Fibroblast of skin of right biceps (primary cell): ENCODE measurements around the gene LRRC8B.
"Not testable (repeated sequence)": the region's sequence is repeated elsewhere in the genome, so short reads cannot be mapped to it uniquely, and the experiment has no call there.

Experiments used
- DNase-seq: peaks from one replicate; pipeline ENCODE4 v3.0.0-alpha.2; 2013

The LRRC8B gene

DNA sequence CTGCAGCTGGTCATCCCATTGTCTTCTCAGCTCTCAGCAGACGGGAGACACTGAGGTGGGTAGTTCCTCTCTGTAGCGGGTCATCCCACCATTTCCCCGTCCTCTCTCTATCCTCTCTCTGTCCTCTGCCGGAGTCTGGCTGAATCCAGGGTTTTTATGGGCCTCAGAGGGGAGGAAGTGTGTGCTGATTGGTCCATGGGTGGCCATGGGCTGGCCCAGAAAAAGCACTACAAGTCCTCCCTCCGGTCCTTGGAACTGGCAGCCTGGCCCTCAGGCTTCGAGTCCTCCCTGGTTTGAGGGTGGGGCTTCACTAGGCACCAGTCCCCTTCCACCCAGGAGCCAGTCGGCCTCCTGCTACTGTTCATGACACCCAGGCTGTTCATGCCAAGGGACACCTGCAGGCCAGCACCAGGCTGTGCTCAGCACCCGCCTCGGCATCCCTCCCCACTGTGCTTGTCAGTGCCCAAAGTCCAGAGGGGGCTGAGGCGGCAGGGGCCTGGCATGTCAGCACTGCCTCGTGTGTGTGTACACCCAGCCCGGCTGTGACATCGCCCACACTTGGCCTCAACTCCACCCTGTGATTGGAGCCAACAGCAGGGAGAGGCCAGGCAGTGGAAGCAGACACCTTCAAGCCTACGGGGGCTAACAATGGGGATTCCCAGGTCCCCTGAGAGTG, 85.3 kb downstream of the LRRC8B start:
- no peak for DNase-seq

DNA sequence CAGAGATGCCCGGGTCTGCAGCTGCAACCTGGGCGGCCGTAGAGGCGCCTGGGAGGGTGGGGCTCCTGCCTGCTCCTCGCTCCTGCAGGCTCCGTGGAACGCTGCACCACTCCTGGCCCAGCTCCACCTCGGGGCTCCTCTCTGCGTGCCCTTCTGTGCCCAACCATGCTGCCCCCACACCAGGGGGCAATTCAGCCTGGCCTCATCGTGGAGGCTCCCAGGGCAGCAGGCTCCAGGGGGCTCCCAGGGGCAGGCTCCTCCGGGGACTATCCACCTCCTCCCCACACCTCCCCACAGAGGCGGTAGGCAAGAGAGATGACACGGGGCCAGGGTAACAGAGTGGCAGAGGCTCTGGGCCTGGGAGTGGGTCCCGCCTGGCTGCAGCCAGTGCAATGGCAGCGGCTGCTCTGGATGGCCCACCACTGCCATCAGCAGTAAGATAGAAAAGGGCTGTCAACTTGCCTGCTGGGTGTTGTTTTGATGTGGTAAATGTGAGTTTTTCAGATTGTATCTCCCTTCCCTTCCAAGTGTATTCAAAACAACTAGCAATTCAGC, 85.9 kb downstream of the LRRC8B start:
- DNase-seq: no peak

DNA sequence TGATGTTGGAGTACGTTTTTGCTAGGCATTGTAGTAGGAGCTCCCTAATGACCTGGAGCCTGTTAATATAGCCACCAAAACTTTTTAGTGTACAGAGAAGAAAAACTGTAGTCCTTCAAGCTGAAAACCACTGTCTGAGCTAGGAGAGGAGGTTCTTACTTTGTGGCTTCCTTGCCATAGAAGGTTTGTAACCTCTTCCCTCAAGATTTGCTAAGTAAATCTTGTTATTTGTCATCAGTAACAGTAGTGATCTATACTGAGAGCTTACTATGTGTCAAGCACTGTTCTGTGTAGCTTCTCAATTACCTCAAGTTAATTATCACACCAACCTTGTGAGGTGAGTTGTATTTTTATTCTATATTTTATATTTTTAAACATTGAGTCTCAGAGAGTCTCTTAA, 87.1 kb downstream of the LRRC8B start:
- no peak for DNase-seq

DNA sequence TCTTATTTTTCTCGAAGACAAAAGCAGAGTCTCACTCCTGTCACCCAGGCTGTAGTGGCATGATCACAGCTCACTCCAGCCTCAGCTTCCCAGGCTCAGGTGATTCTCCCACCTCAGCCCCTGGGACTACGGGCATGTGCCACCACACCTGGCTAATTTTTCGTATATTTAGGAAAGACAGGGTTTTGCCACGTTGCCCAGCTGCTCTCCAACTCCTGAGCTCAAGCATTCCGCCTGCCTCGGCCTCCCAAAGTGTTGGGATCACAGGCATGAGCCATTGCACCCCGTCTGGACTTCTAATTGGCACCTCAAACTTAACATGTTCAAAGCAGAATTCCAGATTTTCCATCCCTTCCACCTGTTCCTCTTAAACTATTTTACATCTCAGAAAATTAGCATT, 89.3 kb downstream of the LRRC8B start:
- DNase-seq: no peak

DNA sequence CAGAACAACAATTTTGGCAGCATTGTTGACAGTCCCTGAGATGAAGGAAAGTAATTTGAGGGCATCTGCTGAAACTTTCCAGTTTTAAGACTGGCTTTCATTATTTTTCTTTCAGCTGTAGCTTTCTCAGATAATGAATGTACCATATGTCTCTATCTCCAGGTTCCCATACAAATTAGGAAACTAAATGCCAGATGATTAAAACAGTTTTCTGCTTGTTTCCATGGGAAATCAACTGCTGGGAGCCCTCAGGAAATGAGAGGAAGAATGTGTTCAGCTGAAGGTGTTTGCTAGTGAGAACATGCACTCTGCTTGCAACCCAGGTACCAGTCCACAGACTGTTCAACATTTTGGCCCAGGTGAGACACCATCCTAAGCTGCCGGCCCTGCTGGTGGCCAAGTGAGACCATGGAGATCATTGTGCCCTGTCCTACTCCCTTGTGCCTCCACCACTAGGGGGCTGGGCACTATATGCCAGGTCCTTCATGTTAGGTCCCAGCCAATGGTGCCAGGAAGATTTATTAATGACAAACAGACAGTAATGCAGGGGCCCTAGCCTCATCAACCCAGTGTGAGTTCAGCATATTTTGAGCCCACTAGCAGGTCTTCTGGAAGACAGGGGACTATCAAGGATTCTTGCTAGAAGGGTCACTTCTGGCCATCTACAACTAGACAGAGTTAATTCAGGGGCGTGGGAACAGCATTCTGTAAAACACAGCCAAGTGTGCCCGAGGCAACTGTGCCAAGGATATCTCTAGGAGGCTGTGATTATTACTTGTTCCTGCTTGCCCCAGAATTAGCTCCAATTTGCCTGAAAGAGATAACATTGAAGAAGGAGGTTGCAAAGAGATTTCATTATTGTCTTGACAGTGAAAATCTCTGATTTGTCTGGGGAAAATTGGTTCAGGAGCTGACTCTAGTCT, 91.3 kb downstream of the LRRC8B start:
- no peak for DNase-seq

DNA sequence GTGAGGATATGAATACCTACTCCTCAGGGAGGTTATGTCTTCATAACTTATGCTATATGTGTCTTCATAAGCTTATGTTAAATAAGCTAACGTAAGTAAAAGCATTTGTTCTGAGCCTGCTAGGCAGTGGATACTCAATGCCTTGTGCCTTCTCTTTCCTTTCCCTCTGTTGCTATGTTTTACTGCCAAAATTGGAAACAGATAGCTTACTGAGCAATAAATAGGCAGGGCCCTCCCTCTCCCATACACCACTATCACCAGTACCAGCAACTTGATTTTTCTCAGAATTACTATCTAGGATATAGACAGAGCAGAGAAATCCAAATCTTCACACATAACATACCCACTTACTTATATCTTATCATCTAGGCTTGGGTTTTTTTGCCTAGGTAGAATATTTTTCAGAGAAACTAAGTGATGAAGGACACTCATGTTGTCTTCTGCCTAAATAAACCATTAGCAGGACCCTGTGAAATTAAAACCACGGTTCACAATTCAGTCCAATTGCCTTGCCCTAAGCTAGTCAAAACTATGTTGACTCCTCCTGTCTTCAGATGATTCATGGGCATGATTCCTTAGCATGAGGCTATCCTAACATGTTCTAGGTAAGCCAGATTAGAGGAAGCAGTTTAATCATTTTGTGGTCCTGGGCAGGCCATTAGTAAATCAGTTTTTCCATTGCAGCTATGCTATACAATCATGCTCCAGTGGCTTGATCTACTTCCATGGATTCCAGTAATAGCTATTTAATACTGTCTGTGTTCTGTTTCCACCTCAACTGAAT, 92.4 kb downstream of the LRRC8B start:
- DNase-seq: peak; percentile 21

DNA sequence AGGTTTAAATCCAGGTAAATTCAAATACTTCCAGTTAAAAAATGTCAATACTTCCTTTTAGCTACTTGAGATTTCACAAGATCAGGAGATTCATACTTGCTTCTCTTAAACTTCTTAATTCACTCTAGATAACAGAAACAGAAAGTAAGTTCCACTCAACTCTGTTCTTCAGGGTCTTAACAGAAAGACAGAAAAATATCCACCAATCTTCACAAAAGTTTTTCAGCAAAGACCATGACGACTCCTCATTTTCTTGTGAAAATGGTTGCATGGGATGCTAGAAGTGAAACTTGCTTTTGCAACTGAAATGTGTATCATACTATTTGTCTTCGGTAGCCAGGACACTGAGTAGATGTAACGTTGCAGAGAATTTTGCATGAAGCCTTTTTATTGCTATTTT, 96.0 kb downstream of the LRRC8B start:
- DNase-seq: no peak

DNA sequence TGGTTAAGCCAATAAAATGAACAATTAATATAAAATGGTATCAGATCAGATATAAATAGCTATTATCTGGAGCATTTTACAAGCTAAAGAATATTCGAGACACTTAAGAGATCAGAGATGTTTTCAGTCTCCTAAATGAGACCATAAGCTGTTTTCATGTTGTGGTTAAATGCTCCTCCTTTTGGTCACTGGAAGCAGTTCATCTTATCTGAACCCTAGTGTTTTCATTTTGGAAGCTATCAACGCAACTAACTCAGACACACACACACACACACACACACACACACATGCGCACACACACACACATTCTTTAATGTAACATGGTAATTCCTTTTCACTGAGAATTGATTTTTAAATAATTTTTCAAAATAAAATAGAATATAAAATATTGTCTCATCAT, 98.3 kb downstream of the LRRC8B start:
- peak; percentile 14 for DNase-seq

DNA sequence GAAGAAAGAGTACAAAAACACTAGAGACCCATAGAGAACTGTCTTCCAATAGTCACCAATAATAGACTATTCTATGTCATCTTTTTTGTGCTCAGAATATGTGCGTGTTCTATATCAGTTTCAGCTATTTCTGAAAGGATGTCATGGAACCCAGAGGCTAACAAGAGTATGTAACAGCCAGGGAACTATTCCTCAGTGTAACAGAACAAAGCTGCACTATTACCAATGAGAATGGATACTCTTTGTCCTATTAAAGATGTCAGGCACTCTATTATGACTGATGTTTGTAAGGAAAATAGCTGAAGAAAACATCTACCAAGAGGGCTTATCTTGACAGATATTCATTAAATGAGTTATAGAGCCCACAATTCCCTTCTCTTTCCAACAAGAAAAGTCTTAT, 99.7 kb downstream of the LRRC8B start:
- DNase-seq: no peak

DNA sequence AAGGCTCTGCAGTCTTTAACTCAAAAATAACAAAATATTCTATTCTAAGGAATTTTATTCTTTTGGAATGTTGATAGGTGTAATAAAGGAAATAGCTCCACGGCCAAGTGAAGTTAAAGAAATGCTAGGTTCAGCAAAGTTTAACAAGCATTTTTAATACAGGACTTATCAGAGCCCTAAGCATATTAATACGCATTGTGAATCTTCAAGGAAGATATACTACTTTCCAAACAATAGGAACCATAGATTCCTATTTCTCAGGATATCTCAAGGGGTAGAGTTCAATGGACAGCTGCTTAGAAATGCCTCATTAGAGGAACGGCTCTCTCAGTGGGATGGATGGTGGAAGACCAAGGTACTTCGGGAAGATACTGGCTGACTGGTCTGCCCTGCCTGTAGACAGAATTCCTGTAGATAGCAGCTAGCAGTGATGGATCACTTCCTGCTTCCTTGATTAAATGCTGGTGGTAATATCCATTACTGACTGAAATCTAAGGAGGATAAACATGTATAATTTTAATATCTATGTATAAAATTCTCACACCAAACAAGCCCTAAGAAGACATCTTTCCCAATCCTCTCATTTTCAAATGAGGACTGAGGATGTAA, 100.2 kb downstream of the LRRC8B start:
- DNase-seq: no peak

DNA sequence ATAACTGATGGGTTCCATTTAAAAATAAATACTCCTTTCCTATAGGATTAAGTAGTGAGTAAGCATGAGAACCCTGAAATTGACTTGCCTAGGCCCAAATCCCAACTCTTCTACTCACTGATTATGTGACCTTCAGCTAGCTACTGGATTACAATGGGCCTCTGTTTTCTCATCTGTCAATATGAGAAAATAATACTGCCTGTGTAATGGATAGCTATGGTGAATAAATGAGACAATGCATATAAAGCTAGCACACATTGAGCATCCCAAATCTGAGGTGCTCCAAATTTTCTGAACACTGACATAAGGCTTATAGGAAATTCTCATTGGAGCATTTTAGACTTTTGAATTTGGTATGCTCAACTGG, 103.0 kb downstream of the LRRC8B start:
- DNase-seq: no peak

DNA sequence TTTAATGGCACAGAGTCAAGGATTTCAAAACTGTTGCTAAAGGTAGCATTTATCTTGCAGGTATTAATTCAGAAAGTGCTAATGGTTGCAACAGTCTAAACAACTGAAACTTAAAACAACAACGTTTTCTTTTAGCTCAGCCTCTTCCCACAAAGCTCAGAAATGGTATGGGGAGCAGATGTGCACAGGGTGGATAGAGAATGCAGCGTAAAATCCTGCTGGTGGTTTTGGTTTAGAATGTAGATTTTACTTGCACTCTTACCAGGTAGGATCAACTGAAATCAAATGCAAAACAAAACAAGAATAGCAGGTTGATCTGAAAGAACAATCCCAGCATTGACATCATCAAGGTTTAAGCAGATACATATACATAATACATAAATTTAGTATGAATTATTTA, 104.5 kb downstream of the LRRC8B start:
- no peak for DNase-seq

DNA sequence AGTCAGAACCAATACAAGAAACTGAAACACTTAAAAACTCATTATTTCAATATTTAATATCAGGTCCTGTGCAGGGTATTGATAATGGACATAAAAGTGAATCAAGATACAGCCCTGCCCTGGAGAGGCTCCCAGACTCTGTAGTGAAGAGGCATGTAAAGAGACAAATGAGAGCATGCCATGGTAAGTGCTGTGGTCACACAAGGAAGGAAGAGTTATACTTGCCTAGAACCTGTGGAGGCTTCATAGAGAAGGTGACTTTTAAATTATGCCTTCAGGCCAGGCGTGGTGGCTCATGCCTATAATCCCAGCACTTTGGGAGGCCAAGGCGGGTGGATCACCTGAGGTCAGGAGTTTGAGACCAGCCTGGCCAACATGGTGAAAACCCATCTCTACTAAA, 105.0 kb downstream of the LRRC8B start:
- DNase-seq: not testable (repeated sequence)

DNA sequence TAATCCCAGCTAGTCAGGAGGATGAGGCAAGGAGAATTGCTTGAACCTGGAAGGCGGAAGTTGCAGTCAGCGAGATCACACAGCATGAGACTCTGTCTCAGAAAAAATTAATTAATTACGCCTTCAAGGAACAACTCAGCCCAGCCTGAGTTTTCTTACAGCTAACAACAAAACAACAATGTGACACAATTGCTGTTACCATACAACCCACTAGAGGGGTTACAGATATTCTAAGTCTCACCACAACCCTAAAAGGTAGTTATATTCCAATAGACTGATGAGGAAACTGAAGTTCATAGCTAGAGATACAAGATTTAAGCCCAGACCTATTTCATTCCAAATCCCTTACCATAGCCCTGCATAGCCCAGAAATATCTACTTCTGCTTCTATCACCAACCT, 105.4 kb downstream of the LRRC8B start:
- DNase-seq: no peak

DNA sequence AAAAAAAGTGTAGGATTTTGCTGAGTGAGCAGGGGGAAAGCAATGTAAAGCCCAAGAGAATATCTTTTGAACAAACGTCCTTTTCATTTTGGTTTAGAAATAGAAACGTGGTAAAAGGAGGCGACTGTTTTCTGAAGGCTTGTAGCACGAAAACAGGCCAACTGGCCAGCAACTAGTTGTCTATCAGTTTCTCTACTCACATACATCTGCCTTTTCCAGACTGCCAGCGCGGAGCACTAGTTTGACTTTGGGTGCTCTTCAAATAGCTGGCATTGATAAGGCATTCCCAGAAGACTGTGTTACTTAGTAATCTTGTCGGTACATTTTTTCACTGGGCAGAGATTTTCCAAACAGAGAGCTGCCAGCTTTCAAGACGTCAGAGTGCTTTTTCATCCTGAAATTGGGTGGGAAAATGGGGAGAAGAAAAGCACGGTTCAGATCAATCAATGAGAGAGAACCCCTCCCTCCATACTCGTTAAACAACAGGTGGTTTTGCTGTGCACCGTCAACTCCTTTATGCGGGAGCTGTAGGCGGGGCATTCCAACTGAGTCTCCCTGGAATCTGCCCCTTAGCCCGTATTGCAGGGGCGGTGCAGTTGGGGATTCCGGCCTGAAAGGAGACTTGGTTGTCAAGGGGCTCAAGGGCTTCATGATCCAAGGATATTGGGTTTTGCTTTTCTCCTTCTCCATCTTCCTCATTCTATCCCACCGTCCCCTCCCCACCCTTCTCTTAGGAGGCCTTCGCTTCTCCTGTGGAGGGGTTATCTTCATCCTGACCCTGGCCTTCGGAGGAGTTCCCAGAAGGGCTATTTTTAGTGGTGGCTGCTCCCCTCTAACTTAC, 107.4 kb downstream of the LRRC8B start:
- peak; percentile 6 for DNase-seq

DNA sequence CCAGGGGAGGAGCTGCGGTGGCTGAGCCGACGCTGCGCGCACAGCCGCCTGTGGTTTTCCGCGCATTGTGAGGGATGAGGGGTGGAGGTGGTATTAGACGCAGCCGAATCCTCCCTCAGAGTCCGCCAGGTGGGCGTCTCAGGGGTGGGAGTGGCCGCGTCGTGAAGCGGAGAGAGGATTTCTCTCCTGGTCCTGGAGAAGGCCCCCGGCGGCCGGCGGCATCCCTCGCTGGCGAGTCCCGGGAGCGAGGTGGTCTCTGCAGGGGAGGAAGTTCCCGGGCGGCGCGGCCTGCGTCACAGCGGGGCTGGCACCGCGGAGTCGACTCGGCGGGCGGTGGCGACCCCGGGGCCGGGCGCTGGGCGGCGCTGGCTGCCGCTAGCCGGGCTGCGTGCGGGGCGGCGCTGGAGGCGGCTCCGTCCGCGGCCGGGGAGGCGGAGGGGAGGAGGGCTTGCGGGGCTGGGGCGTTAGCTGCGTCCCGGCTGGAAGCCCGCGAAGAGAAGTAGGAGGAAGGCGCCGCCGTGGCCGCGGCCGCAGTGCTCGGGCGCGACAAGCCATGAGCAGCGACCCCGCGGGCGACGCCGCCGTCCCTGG, 108.1 kb downstream of the LRRC8B start, which contains the start of gene LRRC8C:
LRRC8C (plus strand) TSS at position 464 of the 591 bp plus-strand sequence. CDS start 53,354 bp downstream, outside the sequence.
- DNase-seq: peak; percentile 81

DNA sequence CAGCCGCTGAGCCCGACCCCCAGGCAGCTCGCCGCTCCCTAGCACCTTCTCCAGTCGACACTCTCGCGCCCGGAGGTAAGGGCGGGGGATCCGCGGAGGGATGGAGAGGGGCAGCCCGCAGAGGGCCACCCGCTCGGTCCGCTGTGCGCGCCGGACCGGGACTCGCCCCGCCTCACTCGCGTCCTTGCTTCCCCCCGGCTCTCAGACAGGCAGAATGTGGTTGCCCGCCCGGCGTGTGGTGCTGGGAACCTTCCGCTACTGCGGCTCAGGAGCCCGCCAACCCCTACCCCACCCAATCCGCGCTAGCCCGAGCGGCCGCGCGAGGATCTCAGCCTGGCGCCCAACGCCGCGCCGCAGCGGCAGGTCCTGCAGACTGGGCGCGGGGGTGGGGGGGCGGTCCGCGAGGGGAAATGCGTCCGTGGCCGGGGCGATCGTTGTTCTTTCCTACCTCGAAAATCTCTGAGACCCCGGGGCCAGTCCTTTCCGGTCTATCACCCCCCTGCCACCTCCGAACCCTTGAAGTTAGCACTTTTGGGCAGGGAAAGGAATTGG, 108.7 kb downstream of the LRRC8B start:
- DNase-seq: peak; percentile 56

DNA sequence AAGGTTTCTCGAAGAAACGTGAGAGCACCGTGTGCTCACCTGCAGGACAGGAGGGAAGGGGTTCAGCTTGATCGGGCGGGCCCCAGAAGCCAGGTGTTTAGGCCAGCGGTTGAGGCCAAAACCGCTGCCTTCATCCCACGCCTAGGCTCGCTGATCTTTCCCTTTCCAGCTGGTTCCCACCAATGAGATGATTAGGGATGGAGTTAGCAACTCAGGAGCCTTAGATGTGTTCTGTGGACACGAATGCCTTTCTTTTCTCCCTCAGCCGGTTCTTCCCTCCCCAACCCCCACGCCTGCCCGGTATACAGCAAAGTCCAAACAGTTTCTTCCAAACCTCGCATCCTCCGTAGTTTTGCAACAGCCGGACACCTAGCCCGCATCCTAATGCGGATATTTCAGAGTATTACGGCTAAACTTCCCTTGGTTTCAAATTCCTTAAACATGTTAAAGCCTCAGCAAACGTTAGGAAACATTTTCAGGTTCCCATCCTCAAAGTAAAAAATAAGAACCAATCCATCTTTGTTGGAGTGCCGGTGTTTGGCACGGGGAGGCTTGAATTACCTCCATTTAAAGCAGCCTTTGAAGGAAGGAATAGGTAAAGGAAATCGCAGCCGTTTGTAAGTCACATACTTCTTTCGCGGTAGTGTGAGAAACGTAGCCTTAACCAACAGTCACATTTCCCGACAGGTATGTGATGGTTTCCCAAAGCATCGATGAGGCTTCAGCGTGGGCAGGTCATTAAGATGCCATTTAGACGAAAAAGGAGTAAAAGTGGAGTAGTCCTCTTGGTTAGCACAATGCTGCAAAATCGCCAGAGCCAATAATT, 109.4 kb downstream of the LRRC8B start:
- peak; percentile 36 for DNase-seq

DNA sequence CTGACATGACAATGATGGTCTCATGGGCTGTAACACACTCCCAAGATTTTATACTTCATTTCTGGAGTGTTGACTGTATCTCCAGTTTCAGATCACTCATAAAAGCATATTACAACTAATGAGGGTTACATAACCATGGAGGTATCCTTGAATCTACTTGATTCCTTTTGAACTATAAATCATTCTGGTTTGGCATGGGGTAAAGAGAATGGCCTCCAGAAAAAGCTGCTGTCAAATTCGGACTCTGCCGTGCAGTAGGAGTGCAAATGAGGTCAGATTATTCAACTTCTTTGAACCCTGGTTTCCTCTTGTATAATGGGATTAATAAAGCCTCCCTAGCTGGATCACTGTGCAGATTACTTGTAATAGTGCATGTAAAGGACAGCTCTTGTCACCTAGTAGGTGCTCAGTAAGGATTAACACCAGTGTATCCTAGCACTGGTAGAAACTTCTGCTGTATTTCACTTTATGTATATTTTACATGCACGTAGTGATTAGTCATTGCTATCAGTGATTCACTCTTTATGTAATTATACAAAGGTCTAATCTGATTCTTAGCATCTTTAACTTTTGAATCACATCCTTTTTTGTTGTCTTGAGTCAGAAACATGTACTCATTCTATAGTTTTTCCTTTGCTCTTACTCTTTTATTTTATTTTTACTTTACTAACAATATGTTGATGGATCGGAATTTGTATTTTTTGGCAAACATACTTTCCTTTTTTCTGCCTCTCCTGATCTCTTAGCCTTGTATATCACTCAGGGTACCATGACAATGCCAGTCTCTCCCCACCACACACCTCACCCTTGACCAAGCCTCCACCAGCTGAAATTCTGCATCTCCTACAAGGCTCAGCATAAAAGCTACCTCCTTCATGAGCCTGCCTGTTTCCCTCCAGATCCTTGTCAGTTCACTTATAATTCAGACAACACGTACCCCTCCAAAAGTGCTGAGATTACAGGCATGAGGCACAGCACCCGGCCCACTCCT, 111.5 kb downstream of the LRRC8B start:
- peak; percentile 84 for DNase-seq
